ENCODE data around the gene XAF1.
A peak's percentile ranks its signal among the peaks of the same experiment; 100 is the strongest.
"Not testable (repeated sequence)": the region's sequence is repeated elsewhere in the genome, so short reads cannot be mapped to it uniquely, and the experiment has no call there.

The XAF1 gene

GRCh38 chr17:6752068-6752909 is 3.6 kb upstream of the XAF1 start:
- Histone ChIP-seq H3K36me3 (no peaks in the 10 kb centered on the region), H3K4me2 (peak overlapping the region; percentile 68), H4K20me1 (no peaks in the 10 kb centered on the region), H3K27ac (peak overlapping the region; percentile 69; the same call in 1 of the 2 replicates), H3K4me1 (peaks cover 46% of the 10 kb centered on the region), H3K27me3 (no peaks in the 10 kb centered on the region), H3K9ac (peak overlapping the region; percentile 31; the same call in 1 of the 2 replicates), H3K9me3 (no peaks in the 10 kb centered on the region), H3K4me3 (no peak overlapping the region)
- TF ChIP-seq Cebpa-rat (IDR thresholded peaks at IDR 0.05), result no peak

GRCh38 chr17:6753006-6753445 is 2.8 kb upstream of the XAF1 start:
- peak overlapping the region; percentile 69; the same call in 1 of the 2 replicates for H3K27ac ChIP-seq

GRCh38 chr17:6753546-6753945 is 2.3 kb upstream of the XAF1 start:
- TF ChIP-seq Cebpa-rat (IDR thresholded peaks at IDR 0.05), result no peak
- Histone ChIP-seq H3K36me3 (peaks cover 9% of the 10 kb centered on the region), H3K9me3 (no peaks in the 10 kb centered on the region), H3K4me1 (peaks cover 54% of the 10 kb centered on the region), H3K4me2 (peak overlapping the region; percentile 68), H4K20me1 (no peaks in the 10 kb centered on the region), H3K9ac (no peak overlapping the region; the same call in 1 of the 2 replicates), H3K27me3 (no peaks in the 10 kb centered on the region), H3K27ac (peak overlapping the region; percentile 69), H3K4me3 (no peak overlapping the region)

More at GRCh38 chr17:6753006-6753445, 2.8 kb upstream of the XAF1 start:
- H3K27me3 ChIP-seq, result no peaks in the 10 kb centered on the region
- peak overlapping the region; percentile 68 for H3K4me2 ChIP-seq
- H3K4me3 ChIP-seq, result no peak overlapping the region
- peak overlapping the region; percentile 31; the same call in 1 of the 2 replicates for H3K9ac ChIP-seq
- H3K9me3 ChIP-seq, result no peaks in the 10 kb centered on the region
- H3K36me3 ChIP-seq, result peaks cover 4% of the 10 kb centered on the region
- H3K4me1 ChIP-seq, result peaks cover 54% of the 10 kb centered on the region
- H4K20me1 ChIP-seq, result no peaks in the 10 kb centered on the region
- TF ChIP-seq Cebpa-rat (IDR thresholded peaks at IDR 0.05), result 0 out of 2 replicates have a peak, but pooled peaks have one; percentile 10

- peak overlapping the region; percentile 74; the same call in 1 of the 2 replicates for H3K4me3 ChIP-seq
- peak overlapping the region; percentile 86 for H3K9ac ChIP-seq
Measured at GRCh38 chr17:6755281-6755680, 565 bp upstream of the XAF1 start.

GRCh38 chr17:6756425-6757031 is 682 bp downstream of the XAF1 start:
- no peak for TF ChIP-seq Cebpa-rat (IDR thresholded peaks at IDR 0.05)
- Histone ChIP-seq H3K4me3 (peak overlapping the region; percentile 74), H3K36me3 (peaks cover 39% of the 10 kb centered on the region), H3K4me2 (peak overlapping the region; percentile 93), H3K4me1 (peaks cover 54% of the 10 kb centered on the region), H3K27me3 (no peaks in the 10 kb centered on the region), H4K20me1 (no peaks in the 10 kb centered on the region), H3K9ac (peak overlapping the region; percentile 86), H3K9me3 (no peaks in the 10 kb centered on the region), H3K27ac (peak overlapping the region; percentile 82)

More at GRCh38 chr17:6755281-6755680, 565 bp upstream of the XAF1 start:
- Histone ChIP-seq H3K36me3 (peaks cover 26% of the 10 kb centered on the region), H3K27me3 (no peaks in the 10 kb centered on the region), H3K9me3 (no peaks in the 10 kb centered on the region), H3K4me2 (peak overlapping the region; percentile 93), H3K27ac (peak overlapping the region; percentile 82), H4K20me1 (no peaks in the 10 kb centered on the region), H3K4me1 (peaks cover 54% of the 10 kb centered on the region)
- TF ChIP-seq Cebpa-rat (IDR thresholded peaks at IDR 0.05), result no peak

GRCh38 chr17:6757747-6758146 is 1.9 kb downstream of the XAF1 start:
- Histone ChIP-seq H3K27me3 (no peaks in the 10 kb centered on the region), H3K9ac (no peak overlapping the region; the same call in 1 of the 2 replicates), H3K9me3 (no peaks in the 10 kb centered on the region), H3K27ac (0 out of 2 replicates have a peak overlapping the region, but pooled peaks have one; percentile 82), H3K4me1 (peaks cover 46% of the 10 kb centered on the region), H4K20me1 (no peaks in the 10 kb centered on the region), H3K4me3 (no peak overlapping the region), H3K36me3 (peaks cover 51% of the 10 kb centered on the region), H3K4me2 (peak overlapping the region; percentile 93)
- TF ChIP-seq Cebpa-rat (IDR thresholded peaks at IDR 0.05), result no peak

GRCh38 chr17:6761779-6762178 is 5.9 kb downstream of the XAF1 start:
- Histone ChIP-seq H3K9me3 (peaks cover 11% of the 10 kb centered on the region), H3K27ac (no peak overlapping the region), H3K9ac (no peak overlapping the region), H3K36me3 (peaks cover 91% of the 10 kb centered on the region), H3K4me2 (no peak overlapping the region), H3K4me3 (no peak overlapping the region), H3K27me3 (no peaks in the 10 kb centered on the region), H4K20me1 (no peaks in the 10 kb centered on the region), H3K4me1 (peaks cover 13% of the 10 kb centered on the region)
- TF ChIP-seq Cebpa-rat (IDR thresholded peaks at IDR 0.05), result no peak

GRCh38 chr17:6768447-6768846 is 12.6 kb downstream of the XAF1 start:
- H3K4me2 ChIP-seq, result no peak overlapping the region
- no peak overlapping the region for H3K27ac ChIP-seq
- H3K4me1 ChIP-seq, result no peaks in the 10 kb centered on the region
- H3K27me3 ChIP-seq, result no peaks in the 10 kb centered on the region
- no peak overlapping the region for H3K9ac ChIP-seq
- peaks cover 58% of the 10 kb centered on the region for H3K9me3 ChIP-seq
- no peak for TF ChIP-seq Cebpa-rat (IDR thresholded peaks at IDR 0.05)
- H3K36me3 ChIP-seq, result peaks cover 96% of the 10 kb centered on the region
- H4K20me1 ChIP-seq, result no peaks in the 10 kb centered on the region
- H3K4me3 ChIP-seq, result 0 out of 2 replicates have a peak overlapping the region, but pooled peaks have one; percentile 34

GRCh38 chr17:6772016-6772415 is 16.2 kb downstream of the XAF1 start:
- H3K4me2 ChIP-seq, result no peak overlapping the region
- H3K4me3 ChIP-seq, result no peak overlapping the region
- H3K9ac ChIP-seq, result no peak overlapping the region
- H3K4me1 ChIP-seq, result no peaks in the 10 kb centered on the region
- no peaks in the 10 kb centered on the region for H4K20me1 ChIP-seq
- TF ChIP-seq Cebpa-rat (IDR thresholded peaks at IDR 0.05), result no peak
- H3K9me3 ChIP-seq, result peaks cover 78% of the 10 kb centered on the region
- no peaks in the 10 kb centered on the region for H3K27me3 ChIP-seq
- peaks cover 89% of the 10 kb centered on the region for H3K36me3 ChIP-seq
- no peak overlapping the region for H3K27ac ChIP-seq

GRCh38 chr17:6774906-6775305 is 19.1 kb downstream of the XAF1 start:
- H4K20me1 ChIP-seq, H3K9ac ChIP-seq, H3K4me2 ChIP-seq, H3K4me1 ChIP-seq, H3K4me3 ChIP-seq, H3K27ac ChIP-seq, H3K27me3 ChIP-seq: not testable (repeated sequence)
- H3K36me3 ChIP-seq, result peaks cover 64% of the 10 kb centered on the region
- H3K9me3 ChIP-seq, result peaks cover 54% of the 10 kb centered on the region

All from BLaER1 (cell line).